Suprapubic skin (tissue), 3 donors: Measurements from ENCODE around the gene ZNF431.

Source experiments
- POLR2A ChIP-seq, 2 donors: fragments of 450-650 bp; IDR thresholded peaks; one replicate each; pipeline ENCODE4 v1.6.1; 2017; ENCODE audit warnings: antibody characterized with exemption in 2 of 2, mild to moderate bottlenecking in 2 of 2, moderate library complexity in 2 of 2
- TF ChIP-seq, protein P1 (sequence below), 2 donors: fragments of 200-600 bp in 1 of 2; fragments of 450-650 bp in 1 of 2; sonication (generic) in 1 of 2; IDR thresholded peaks; one replicate each; pipeline ENCODE4 v1.5.1; 2016 to 2019; ENCODE audit warnings: antibody characterized with exemption in 2 of 2, mild to moderate bottlenecking in 1 of 2, moderate library complexity in 1 of 2

DNA sequence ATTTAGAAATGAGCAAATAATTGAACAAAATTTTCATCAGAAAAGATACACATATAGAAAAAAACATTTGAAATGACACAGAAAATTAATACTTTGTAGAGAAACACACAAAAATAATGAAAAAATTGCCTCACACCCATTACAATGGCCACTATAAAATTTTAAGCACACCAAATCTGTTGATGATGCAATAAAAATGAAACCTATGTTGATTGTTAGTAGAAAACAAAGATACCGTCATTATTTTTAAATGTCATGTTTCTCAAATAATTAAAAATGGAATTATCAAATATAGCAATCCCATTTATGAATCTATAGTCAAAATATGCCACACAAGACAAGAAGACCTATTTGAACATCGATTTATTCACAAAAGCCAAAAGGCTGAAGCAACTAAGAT is 96.8 kb downstream of the ZNF431 start:
- no peak for TF ChIP-seq POLR2A (IDR thresholded peaks at IDR 0.05)
- TF ChIP-seq, protein P1, sequence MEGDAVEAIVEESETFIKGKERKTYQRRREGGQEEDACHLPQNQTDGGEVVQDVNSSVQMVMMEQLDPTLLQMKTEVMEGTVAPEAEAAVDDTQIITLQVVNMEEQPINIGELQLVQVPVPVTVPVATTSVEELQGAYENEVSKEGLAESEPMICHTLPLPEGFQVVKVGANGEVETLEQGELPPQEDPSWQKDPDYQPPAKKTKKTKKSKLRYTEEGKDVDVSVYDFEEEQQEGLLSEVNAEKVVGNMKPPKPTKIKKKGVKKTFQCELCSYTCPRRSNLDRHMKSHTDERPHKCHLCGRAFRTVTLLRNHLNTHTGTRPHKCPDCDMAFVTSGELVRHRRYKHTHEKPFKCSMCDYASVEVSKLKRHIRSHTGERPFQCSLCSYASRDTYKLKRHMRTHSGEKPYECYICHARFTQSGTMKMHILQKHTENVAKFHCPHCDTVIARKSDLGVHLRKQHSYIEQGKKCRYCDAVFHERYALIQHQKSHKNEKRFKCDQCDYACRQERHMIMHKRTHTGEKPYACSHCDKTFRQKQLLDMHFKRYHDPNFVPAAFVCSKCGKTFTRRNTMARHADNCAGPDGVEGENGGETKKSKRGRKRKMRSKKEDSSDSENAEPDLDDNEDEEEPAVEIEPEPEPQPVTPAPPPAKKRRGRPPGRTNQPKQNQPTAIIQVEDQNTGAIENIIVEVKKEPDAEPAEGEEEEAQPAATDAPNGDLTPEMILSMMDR (IDR thresholded peaks at IDR 0.05), result no peak
